8988T (cell line): ENCODE results near the gene LIFR.

ENCODE experiments used
- DNase-seq: peaks from one replicate; pipeline ENCODE4 v3.0.0; 2011

LIFR gene

GRCh38 chr5:38515646-38516045, 40.8 kb downstream of the LIFR start:
- no peak for DNase-seq

- DNase-seq = no peak
These were observed 41.4 kb downstream of the LIFR start for GRCh38 chr5:38515092-38515491.

DNA sequence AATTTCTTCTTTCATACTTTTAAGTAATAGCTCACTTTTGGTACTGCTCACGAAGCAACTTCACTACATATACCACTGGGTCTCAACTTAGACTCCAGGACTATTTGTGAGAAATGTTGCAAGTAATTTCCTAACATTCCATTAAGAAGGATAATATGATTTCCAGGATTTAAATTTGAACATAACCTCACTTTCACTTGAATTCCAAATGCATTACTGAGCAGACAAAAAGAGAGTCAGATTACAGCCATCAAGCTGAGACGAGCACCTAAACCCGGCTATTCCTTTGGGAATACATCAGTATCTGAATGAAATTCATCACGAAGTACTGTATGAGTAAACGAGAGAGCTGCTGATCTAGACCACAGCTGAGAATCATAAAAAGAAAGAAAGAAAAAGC, 47.3 kb downstream of the LIFR start:
- no peak for DNase-seq

- DNase-seq = no peak
These were observed 50.1 kb downstream of the LIFR start for GRCh38 chr5:38506302-38506701.

DNA sequence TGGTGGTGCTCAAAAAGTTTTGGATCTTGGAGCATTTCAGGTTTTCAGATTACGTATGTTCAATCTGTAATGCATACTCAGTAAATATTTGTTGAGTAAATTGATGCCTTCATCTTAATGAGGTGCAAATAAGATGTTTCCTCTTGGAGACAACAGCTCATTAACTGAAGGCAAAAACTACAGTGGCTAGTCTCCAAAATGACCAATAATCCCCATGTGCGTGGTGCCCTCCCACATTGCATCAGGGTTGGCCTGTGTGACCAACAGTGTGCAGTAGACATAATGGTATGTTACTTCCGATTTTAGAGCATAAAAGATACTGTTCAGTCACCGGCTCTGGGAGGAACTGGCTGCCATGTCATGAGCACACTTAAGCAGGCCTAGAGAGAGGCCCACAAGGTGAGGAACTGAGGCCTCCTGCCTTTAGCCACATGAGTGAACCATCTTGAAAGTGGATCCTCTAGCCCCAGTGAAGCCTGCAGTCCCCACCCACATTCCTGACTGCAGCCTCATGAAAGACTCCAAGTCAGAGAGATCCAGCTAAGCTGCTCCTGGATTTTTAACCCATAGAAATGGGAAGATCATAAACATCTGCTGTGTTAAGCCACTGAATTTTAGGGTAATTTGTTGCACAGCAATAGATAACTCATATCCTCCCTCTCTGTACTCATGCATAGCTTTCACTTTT, 55.7 kb downstream of the LIFR start:
- no peak for DNase-seq

- no peak for DNase-seq
These were observed 58.5 kb downstream of the LIFR start for GRCh38 chr5:38497946-38498345.

DNA sequence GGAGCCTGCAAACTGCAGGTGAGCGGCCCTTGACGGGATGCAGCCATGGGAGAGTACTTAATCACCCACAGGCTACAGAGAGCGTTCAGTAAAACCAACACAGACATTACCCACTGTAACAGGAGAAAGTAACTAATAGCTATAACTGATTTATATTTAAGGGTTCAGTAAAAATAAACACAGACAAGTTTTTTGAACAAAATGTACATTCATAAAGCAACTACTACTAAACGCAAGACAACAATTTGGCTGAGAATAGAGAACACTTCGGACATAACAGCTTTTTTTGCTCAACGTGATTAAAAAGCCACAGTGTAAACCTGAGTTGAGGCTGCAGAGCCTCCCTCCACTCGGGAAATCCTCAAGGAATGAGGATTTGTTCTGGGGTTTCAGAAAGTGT, 61.7 kb downstream of the LIFR start:
- DNase-seq = no peak

GRCh38 chr5:38494175-38494574, 62.3 kb downstream of the LIFR start:
- DNase-seq = no peak

DNA sequence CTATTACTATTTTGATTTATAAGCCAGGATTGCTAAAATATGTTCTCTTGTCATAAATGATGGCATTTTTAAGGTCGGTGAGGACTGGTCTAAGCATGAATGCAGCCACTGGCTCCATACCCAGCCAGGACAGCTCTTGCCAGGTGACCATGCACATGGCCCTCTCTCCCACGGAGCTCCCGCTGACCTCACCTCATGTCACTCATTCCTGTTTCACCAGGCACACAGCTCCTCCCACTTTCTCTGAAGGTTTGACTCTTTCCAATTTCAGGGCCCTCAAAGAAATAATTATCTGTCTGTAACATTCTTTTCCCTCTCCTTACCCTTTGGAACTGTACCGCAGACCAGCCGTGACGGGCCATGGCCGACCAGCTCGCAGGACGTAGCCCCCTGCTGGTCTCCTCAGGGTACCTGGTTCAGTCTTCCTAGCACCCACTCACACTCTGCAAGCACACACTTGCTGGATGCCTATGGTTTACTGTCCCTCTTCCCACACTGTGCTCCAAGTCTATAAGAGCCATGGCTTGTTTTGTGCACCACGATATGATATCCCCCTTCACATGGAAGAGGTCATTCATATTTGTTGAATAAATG, 72.5 kb downstream of the LIFR start:
- no peak for DNase-seq

GRCh38 chr5:38479315-38479904, 77.0 kb downstream of the LIFR start:
- no peak for DNase-seq

- DNase-seq = no peak
These were observed 77.6 kb downstream of the LIFR start for GRCh38 chr5:38478878-38479277.

- no peak for DNase-seq
These were observed 78.3 kb downstream of the LIFR start for GRCh38 chr5:38478166-38478565.

- no peak for DNase-seq
These were observed 83.4 kb downstream of the LIFR start for GRCh38 chr5:38473008-38473407.

- DNase-seq = no peak
These were observed 83.9 kb downstream of the LIFR start for GRCh38 chr5:38472541-38472940.

- no peak for DNase-seq
These were observed 84.7 kb downstream of the LIFR start for GRCh38 chr5:38471709-38472108.

DNA sequence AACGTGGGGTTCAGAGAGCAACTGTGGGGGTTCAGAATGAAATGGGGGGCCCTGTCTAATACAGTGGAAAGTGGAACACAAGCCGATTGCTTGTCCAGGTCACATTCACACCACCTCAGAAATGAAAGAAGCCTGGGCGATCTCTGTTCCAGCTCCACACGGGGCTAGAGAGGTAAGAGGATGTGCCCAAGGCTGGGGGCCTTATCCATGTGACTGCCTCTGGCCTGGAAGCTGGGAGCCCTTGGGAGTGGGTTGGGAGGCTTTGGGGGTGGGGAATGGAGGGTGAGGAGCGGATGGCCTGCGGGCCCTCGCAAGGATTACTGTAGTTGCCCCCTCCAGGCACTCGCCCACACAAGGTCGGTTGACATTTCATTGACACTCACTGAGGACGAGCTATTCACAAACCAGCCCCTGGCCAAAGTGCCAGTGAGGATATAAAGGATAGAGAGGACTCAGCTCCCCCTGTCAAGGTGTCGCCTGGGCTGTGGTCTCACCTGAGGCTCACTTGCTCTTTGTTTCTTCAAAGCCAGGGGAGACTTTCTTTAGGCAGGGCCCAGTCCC, 86.7 kb downstream of the LIFR start:
- no peak for DNase-seq

DNA sequence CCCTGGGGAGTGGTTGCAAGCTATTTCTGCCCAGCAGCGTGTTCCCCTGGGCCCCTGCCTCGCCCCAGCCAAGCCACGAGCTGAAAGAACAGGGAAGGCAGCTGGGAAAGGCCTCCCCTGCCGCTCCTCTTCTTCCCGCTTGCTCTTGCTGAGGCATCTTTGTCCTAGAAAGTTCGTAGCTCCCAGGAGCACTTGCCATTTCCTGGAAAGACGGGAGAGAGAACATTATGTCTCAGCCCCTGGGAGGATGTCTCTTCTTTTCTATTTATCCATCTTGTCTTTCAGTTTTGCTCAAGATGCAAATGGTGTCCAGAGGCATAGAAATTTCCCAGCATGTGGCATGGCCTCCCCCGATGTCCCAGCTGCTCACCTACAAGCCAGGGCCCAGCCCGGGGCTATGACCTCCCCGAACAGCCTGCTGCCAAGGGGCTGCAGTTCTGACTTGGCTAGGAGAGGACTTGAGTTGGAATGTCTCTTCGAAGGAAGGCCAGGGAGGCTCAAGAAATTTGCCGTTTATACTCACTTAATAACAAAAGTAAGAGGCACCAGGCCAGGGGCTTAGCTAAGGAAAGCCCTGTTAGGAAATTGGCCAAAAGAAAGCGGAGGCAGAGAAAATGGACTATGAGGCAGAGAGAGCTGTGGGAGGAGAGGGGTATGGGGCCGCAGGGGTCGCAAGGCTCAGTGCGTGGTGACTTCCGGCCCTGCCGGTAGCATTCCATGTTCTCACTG, 87.3 kb downstream of the LIFR start:
- no peak for DNase-seq

DNA sequence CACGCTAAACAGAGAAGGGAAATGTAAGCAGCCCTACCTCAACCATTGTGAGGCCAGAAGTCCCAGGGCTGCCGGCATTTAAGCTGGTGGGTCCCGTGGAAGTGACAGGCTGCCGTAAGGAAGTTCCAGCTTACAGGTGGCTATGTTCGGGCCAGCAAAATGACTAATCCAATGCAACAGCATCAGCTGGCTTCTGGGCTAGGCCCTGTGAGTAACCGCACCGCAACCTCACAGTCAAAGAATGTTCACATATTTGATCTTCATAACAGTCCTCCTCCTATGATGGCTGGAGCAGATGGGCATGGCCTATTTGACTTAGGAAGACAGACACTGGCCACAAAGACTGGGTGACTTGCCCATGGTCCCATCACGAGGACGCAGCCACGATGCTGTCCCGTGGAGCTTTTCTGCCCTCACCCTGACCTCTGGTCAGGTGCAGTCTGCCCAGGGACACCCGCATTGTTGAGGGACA, 88.2 kb downstream of the LIFR start:
- DNase-seq = peak; percentile 94

DNA sequence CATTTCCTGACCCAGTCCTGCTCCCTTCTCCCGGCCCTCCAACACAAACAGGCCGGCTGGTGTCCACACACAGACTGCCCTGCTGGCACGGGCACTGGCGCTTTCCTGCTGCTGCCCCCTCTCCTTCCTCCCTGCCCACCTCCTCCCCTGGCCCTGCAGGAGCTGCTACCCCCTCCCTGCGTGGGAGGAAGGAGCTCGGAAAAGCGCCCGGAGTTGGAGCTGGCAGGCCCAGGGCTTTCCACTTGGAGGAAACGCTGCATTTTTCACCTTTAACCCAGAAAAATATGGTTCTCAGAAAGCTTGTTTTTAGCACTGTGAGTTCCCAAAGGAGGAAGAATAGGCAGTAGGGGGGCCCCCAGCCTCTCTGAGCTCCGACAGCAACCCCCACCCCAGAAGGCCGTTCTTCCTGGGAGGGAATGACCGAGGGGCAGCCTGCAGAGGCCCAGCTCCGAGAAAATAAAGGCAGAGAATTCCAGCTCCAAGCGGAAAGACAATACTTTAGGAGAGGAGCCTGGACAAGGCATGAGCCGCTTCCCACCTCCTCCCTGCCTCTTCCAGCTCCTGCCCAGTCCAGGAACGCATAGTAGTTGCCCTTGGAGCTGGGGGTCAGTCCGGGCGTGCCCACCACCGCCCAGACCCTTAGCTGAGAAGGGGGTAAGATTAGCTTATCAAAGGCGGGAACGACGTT, 88.9 kb downstream of the LIFR start:
- DNase-seq = no peak

DNA sequence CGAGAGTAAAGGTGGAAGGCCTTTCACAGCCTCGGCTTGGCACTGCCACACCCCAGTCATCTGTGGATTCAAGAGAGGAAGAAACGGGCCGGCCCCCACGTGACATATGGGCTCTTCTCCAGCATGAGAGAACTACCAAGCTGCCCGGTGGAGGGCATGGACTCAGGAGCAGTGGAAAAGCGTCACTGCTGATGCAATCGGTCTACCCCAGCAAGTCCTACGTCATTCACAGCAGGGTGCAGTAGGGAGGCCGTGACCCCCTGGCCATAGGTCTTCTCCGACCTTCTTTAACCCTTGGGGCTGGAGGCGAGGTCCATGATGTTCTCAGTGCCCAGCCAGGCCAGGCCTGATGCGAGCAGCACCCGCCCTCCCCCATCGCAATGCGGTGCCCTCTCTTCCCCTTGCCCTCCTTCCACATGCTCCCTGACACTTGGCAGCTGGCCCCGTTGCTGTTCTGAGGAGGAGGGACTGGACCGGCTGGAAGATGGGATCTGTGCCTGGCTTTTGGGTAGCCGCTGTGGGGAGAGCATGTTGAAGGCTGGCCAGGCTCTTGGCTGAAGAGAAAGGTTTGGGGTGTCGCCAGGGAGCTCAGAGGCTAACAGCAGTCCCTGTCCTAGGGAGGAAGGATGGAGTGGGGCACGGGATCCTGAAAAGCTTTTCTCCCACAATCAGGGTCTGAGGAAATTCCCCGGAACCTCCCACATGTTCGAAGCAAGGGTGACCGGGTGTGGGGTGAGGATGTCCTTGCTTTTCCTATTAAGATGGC, 89.8 kb downstream of the LIFR start:
- DNase-seq = no peak

DNA sequence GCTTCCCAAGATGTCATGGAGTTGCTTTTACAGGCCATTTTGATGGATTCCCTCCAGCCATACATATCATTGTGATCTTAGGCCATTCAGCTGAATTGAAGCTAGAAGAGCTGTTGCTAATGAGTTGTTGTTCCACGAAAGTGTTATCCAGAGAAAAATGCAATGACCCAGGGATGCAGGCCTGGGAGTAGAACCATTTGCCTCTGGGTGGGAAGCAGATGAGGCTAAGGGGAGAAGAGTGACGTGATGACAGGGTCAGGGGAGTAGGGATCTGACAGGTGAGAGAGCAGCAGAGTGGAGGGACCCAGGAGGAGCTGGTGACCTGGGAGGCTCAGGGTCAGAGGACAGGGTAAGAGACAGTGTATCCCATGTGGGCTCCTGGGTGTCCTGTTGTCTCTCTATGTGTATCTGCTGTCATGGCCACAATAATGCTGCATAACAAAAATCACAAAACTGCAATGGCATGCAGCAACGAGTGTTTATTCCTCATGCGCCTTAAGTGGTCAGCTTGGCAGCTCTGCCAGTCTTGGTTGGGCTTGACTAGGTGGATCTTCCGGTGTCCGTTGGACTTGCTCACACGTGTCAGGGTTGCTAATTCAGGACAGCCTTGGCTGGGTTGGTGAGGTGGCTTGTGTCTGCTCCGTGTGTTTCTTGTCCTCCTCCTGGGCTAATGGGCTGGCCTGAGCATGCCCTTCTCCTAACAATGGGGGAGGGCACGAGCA, 90.6 kb downstream of the LIFR start:
- no peak for DNase-seq
